Stomach smooth muscle (tissue), 2 donors: ENCODE measurements around the gene CFAP73.

ENCODE experiments used
- H3K27ac ChIP-seq: one replicate; pipeline ENCODE4 v1.7.0; 2013; ENCODE audit warnings: mild to moderate bottlenecking, low read length, inconsistent platforms
- H3K27me3 ChIP-seq, 2 donors: one replicate each; pipeline ENCODE4 v1.7.0; 2013; ENCODE audit warnings: low read length in 2 of 2; ENCODE audit not compliant: insufficient read depth in 2 of 2, control insufficient read depth in 1 of 2
- H3K36me3 ChIP-seq, 2 donors: one replicate each; pipeline ENCODE4 v1.7.0; 2013; ENCODE audit warnings: low read length in 2 of 2; ENCODE audit not compliant: control insufficient read depth in 2 of 2, insufficient read depth in 2 of 2
- H3K4me1 ChIP-seq: one replicate; pipeline ENCODE4 v1.7.0; 2013; ENCODE audit warnings: low read length; ENCODE audit not compliant: control insufficient read depth, insufficient read depth
- H3K4me3 ChIP-seq, 2 donors: one replicate each; pipeline ENCODE4 v1.7.0; 2013; ENCODE audit warnings: low read length in 2 of 2
- H3K9ac ChIP-seq, 2 donors: one replicate each; pipeline ENCODE4 v1.7.0; 2013; ENCODE audit warnings: low read length in 2 of 2, mild to moderate bottlenecking in 1 of 2
- H3K9me3 ChIP-seq, 2 donors: one replicate each; pipeline ENCODE4 v1.7.0; 2013; ENCODE audit warnings: low read length in 2 of 2; ENCODE audit not compliant: control insufficient read depth in 2 of 2
- donor health status: healthy.
- donor health status: Pancreatic carcinoma.

CFAP73 gene

DNA sequence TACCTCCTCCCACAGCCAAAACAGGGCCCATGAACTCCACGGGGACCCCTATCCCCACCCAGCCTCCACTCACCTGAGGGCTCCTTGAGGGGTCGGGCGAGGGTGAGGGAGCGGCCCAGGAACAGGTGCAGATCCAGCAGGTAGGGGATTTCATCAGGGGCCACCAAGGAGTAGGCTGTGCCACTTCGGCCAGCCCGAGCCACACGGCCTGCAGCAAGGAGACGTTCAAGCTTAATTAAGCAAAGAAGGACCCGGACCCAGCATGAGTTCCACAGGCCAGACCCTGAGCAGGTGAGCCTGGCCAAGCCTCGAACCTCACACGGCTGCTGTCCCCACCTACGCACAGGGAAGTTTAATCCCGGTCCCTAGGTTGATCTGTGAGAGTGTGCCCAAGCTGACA, 20.2 kb downstream of the CFAP73 start:
- Histone ChIP-seq H3K9me3 (no peaks in the 10 kb centered on the region), H3K4me3 (no peak overlapping the region), H3K9ac (no peak overlapping the region), H3K27ac (no peak overlapping the region), H3K4me1 (peaks cover 3% of the 10 kb centered on the region), H3K27me3 (no peaks in the 10 kb centered on the region), H3K36me3 (peaks cover 66 to 70% of the 10 kb centered on the region in 2 donors)

DNA sequence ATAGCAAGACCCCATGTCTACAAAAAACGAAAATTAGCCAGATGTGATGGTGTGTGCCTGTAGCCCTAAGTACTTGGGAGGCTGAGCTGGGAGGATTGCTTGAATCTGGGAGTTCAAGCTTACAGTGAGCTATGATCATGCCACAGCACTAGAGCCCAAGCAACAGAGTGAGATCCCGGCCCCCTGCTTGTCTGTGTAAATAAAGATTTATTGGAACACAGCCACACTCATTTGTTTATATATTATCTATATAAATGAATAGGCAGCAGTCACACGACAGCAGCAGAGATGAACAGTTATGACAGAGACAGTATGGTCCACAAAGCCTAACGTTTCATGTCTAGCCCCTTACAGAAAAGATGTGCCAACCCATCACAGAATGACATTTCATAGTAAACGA, 20.9 kb downstream of the CFAP73 start:
- H3K4me1 ChIP-seq: peaks cover 3% of the 10 kb centered on the region
- no peak overlapping the region for H3K9ac ChIP-seq
- H3K27me3 ChIP-seq: no peaks in the 10 kb centered on the region
- no peak overlapping the region for H3K4me3 ChIP-seq
- no peaks in the 10 kb centered on the region for H3K9me3 ChIP-seq
- H3K27ac ChIP-seq: no peak overlapping the region
- peaks cover 61 to 73% of the 10 kb centered on the region in 2 donors for H3K36me3 ChIP-seq

DNA sequence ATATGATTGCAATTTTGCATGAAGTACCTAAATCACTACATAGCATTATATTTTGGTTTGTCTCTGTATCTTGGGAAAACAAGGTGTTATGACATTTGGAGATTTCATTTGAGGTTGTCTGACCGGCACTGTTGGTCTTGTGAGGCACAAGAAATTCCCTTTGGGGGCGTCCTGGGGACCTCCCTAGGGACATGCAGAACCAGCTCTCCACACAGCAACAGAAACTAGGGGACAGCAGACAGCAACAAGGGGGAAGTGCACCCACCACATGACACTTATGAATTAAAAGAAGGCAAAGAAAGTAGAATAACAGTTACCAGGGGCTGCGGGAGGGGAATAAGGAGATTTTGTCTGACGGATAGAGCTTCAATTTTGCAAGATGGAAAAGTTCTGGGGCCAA, 21.4 kb downstream of the CFAP73 start:
- Histone ChIP-seq H3K27me3 (no peaks in the 10 kb centered on the region), H3K4me3 (no peak overlapping the region), H3K36me3 (peaks cover 56 to 71% of the 10 kb centered on the region in 2 donors), H3K9me3 (no peaks in the 10 kb centered on the region), H3K9ac (no peak overlapping the region), H3K4me1 (peaks cover 3% of the 10 kb centered on the region), H3K27ac (no peak overlapping the region)

DNA sequence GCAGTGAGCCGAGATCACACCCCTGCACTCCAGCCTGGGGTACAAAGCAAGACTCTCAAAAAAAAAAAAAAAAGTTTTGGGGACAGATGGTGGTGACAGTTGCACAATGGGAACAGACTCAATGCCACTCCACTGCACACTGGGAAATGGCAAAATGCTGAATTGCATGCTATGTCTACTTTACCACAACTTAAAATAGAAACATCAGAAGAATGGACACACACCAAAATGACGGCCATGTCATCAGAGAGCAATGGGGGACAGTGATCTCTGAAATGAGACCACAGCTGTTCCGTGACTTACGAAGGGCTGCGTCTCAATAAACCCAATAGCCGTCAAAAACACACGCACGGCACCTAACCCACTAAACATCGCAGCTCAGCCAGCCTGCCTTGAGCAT, 22.0 kb downstream of the CFAP73 start:
- H3K4me1 ChIP-seq: peaks cover 3% of the 10 kb centered on the region
- no peak overlapping the region for H3K4me3 ChIP-seq
- no peak overlapping the region for H3K27ac ChIP-seq
- H3K36me3 ChIP-seq: peaks cover 54 to 66% of the 10 kb centered on the region in 2 donors
- no peaks in the 10 kb centered on the region for H3K9me3 ChIP-seq
- no peak overlapping the region for H3K9ac ChIP-seq
- no peaks in the 10 kb centered on the region for H3K27me3 ChIP-seq

DNA sequence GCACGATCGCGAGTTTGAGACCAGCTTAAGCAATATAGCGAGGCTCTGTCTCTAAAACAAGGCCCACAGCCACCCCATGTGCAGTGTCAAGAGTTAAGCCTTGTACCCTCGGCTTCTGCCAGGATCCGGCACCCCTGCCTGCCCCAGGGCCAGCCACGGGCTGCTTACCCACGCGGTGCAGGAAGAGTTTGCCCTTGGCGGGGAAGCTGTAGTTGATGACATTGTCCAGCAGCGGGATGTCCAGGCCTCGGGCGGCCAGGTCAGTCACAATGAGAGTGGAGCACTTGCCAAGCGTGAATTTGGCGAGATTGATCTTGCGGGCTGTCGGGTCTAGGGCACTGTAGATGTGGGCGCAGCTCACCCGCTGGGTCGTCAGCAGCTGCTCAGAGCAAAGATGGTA, 22.7 kb downstream of the CFAP73 start:
- H3K27me3 ChIP-seq: no peaks in the 10 kb centered on the region
- peaks cover 57 to 67% of the 10 kb centered on the region in 2 donors for H3K36me3 ChIP-seq
- H3K4me3 ChIP-seq: no peak overlapping the region
- peaks cover 0 to 1% of the 10 kb centered on the region in 2 donors for H3K9me3 ChIP-seq
- H3K27ac ChIP-seq: no peak overlapping the region
- H3K9ac ChIP-seq: no peak overlapping the region
- H3K4me1 ChIP-seq: peaks cover 3% of the 10 kb centered on the region

DNA sequence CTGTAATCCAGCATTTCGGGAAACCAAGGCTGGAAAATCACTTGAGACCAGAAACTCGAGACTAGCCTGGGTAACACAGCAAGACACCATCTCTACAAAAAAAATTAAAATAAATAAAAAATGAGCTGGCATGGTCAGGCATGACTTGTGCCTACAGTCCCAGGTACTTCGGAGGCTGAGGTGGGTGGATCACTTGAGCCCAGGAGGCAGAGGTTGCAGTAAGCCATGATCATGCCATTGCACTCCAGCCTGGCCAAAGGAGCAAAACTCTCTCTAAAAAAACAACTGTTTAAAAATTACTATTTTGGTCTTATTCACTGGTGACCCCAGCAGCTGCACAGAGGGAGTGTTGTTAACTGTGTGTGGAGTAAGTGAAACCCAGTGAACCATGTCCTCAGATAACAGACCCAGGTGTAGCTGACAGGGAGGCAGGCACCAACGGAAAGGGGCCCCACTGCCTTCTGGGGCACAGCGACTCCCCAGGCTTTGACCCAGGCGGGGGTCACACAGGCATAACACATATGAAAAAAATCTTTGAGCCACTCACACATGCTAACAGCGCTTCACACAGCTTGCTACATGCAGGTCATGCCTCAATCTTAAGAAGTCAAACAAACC, 23.7 kb downstream of the CFAP73 start:
- H3K4me1 ChIP-seq: peaks cover 3% of the 10 kb centered on the region
- peaks cover 0 to 4% of the 10 kb centered on the region in 2 donors for H3K9me3 ChIP-seq
- H3K27ac ChIP-seq: no peak overlapping the region
- H3K9ac ChIP-seq: no peak overlapping the region
- no peaks in the 10 kb centered on the region for H3K27me3 ChIP-seq
- peaks cover 61 to 74% of the 10 kb centered on the region in 2 donors for H3K36me3 ChIP-seq
- H3K4me3 ChIP-seq: no peak overlapping the region

DNA sequence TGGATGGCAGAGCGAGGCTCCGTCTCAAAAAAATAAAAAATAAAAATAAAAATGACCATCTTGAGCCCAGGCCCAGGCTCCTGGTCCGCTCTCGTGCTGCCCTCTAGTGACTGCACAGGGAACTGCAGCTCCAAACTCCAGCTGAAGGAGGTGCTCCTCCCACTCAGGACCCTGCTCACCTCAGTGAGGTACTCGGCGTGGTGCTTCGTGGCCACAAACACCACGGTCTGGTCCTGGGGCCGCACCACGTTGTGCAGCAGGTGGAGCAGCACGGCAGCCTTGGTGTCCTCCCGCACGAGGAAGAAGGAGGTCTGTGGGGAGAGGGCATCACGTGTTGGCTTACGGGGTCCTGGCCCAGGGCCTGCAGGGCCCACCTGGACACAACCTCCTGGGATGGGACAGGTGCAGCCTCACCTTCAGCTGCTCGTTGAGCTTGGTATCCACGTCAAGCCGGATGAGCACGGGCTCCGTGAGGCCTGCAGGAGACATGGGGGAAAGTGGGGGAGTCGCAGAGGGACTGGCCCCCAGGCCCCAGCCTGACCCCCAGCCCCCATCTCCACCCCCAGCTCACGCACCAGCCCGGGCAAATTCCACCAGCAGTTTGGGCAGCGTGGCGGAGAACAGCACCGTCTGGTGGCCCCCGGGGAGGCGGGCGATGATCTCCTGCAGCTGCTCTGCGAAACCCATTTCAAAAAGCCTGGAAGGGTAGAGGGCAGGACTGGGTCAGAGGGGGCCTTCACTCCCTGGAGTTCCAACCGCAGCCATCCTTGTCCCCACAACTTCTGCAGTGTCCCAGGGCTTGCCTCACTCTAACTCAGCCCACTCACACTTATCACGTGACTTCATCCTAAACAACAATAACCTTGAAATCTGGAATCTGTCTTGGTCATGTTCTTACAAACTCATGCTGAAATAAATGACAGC, 25.2 kb downstream of the CFAP73 start:
- H3K9me3 ChIP-seq: peaks cover 0 to 4% of the 10 kb centered on the region in 2 donors
- no peak overlapping the region for H3K27ac ChIP-seq
- H3K27me3 ChIP-seq: no peaks in the 10 kb centered on the region
- no peak overlapping the region for H3K4me3 ChIP-seq
- peaks cover 70 to 78% of the 10 kb centered on the region in 2 donors for H3K36me3 ChIP-seq
- H3K4me1 ChIP-seq: peaks cover 3% of the 10 kb centered on the region
- H3K9ac ChIP-seq: no peak overlapping the region

DNA sequence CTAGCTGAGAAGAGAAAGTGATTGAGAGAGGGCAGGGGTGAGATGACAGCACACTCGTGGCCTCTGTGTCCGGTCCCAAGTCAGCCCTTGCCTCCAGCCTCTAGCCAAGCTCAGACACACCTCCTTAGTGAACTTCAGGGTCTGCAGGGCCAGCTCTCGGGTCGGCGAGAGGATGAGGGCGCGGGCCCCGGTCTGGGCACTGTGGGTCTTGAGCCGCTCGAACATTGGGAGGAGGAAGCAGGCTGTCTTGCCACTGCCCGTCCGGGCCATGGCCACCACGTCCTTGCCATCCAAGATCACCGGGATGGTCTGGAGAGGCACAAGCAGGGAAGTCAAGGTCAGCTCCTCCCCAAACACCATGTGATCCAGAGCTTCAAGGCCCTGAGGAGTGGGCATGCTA, 29.5 kb downstream of the CFAP73 start:
- Histone ChIP-seq H3K9ac (no peak overlapping the region), H3K27me3 (no peaks in the 10 kb centered on the region), H3K4me1 (peaks cover 7% of the 10 kb centered on the region), H3K4me3 (no peak overlapping the region), H3K27ac (no peak overlapping the region), H3K9me3 (peaks cover 0 to 4% of the 10 kb centered on the region in 2 donors), H3K36me3 (peaks cover 48 to 51% of the 10 kb centered on the region in 2 donors)

DNA sequence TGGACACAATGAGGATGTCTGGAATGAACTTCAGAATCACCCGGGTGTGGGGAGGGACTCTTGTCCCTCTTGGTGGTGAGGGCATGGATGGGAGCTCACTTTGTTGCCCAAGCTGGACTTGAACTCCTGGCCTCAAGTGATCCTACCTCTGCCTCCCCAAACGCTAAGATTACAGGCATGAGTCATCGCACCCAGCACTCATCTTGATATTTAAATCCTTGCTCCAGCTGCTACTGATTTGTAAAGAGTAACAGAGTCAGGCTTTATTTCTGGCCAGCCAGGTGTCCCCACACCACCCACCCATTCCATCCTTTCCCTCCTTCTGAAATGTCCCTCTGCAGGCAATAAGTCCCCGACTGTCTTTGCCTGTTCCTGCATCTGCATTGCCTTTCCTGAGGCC, 30.8 kb downstream of the CFAP73 start:
- Histone ChIP-seq H3K27ac (no peak overlapping the region), H3K4me1 (peaks cover 10% of the 10 kb centered on the region), H3K36me3 (peaks cover 44% of the 10 kb centered on the region in 2 donors), H3K4me3 (no peak overlapping the region), H3K9me3 (peaks cover 0 to 4% of the 10 kb centered on the region in 2 donors), H3K27me3 (no peaks in the 10 kb centered on the region), H3K9ac (no peak overlapping the region)

DNA sequence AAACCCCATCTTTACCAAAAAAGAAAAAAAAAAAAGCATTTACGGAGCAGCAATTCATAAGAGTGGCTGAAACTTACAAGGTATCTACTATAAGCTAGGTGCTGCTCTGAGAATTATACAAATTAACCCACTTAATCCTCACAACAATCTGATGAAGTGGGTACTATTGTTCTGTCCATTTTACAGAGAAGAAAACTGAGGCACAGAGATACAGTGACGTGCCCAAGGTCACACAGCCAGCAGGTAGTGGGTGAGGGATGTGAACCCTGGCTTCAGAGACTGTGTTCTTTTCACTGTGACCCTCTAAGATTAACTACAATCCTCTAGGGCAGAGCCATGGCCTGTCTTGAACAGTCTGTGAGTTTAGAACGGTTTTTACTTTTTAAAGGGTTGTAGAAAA, 32.5 kb downstream of the CFAP73 start:
- Histone ChIP-seq H3K36me3 (peaks cover 38 to 39% of the 10 kb centered on the region in 2 donors), H3K4me1 (peaks cover 24% of the 10 kb centered on the region), H3K9ac (no peak overlapping the region), H3K27ac (no peak overlapping the region), H3K9me3 (peaks cover 0 to 4% of the 10 kb centered on the region in 2 donors), H3K4me3 (no peak overlapping the region), H3K27me3 (no peaks in the 10 kb centered on the region)
